Epithelial cell of proximal tubule (primary cell): ENCODE data around the gene NHSL2. TPM values are rescaled to one million over a fixed set of nuclear protein-coding genes. Genes with fewer than 3 reads are reported as not detected.

Experiments
- DNase-seq: peaks from one replicate; pipeline ENCODE4 v3.0.0-alpha.2; 2011; ENCODE audit warnings: low read depth
- H3K4me3 ChIP-seq: 2 replicates; pipeline ENCODE4 v1.5.1; 2011; ENCODE audit warnings: low read depth, mild to moderate bottlenecking, low read length
- CTCF ChIP-seq: conservative IDR thresholded peaks from 2 replicates; pipeline ENCODE4 v1.5.1; 2012; ENCODE audit warnings: low read depth, mild to moderate bottlenecking, low read length
- total RNA-seq: library from RNA; depleted of rRNA; stranded (reverse); fragments of >200 nt; gene quantifications from 2 replicates; pipeline ENCODE4 v1.2.3, GENCODE V29; 2015

Gene NHSL2
- total RNA-seq, 1 donor from 2014 or later, result 1.0 TPM

- H3K4me3 ChIP-seq, result no peak overlapping the region
- TF ChIP-seq CTCF, result no peak
- no peak for DNase-seq
Observed at GRCh38 chrX:72038016-72038415, 127.4 kb downstream of the NHSL2 start.

GRCh38 chrX:72038868-72039267 is 128.2 kb downstream of the NHSL2 start:
- H3K4me3 ChIP-seq, result no peak overlapping the region
- no peak for TF ChIP-seq CTCF
- DNase-seq, result no peak

DNA sequence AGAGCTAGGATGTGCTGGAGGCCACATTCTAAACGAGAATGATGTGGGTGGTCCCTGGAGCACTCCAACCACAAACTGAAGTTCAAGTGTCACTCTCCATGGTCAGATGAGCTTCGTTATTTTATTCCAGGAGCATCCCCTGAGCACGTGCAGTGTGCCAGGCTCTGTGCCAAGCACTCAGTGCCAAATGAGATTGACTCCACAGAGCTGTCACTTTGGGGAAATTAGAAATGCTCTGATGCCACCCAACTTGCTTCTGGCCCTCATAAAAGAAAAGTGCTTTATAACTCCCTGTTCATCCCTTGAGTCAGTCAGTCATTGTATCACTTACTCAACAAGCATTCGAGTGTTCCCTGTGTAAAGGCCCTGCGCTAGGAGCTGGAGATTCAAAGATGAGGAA is 129.9 kb downstream of the NHSL2 start:
- TF ChIP-seq CTCF, result no peak
- no peak for DNase-seq
- H3K4me3 ChIP-seq, result no peak overlapping the region

GRCh38 chrX:72041176-72041575 is 130.5 kb downstream of the NHSL2 start:
- no peak overlapping the region for H3K4me3 ChIP-seq
- no peak for TF ChIP-seq CTCF
- no peak for DNase-seq

GRCh38 chrX:72041871-72042851 is 131.5 kb downstream of the NHSL2 start:
- DNase-seq, result no peak
- H3K4me3 ChIP-seq, result no peak overlapping the region
- TF ChIP-seq CTCF, result no peak

DNA sequence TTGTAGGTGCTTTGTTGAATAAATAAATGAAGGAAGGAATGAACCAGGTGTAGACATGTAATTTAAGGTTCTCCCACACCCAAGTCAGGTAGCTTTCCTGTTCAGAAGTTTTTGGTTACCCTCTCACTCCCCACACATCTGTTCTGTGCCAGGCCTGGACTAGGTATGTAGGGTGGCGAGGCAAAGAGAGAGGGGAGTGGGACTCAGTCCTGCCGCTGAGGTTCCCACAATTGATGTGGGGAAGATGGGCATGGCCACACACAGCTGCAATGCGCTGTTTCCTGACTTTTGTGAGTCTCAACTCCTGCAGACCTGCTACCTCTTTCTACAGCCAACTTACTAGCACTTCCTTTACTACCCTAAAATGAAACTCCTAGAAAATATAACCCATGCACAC is 132.2 kb downstream of the NHSL2 start:
- H3K4me3 ChIP-seq, result no peak overlapping the region
- no peak for TF ChIP-seq CTCF
- no peak for DNase-seq

DNA sequence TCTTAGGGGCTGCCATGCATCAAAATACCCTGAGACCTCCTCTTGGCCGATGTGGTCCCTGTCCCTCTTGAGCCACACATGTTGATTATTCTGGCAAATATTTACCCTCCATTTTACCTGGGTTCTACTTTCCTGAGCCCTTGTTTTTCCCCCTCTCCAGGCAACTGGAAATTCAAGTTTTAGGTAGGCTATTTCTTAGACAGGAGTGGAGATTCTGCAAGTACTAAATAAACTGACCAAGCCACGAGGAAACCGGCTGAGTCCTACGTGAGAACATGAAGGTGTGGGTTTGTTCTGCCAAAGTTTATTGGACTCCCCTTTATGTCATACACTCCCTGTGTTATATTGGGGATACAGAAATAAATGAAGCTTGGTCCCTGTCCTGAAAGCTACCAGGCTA is 133.0 kb downstream of the NHSL2 start:
- TF ChIP-seq CTCF, result no peak
- no peak overlapping the region for H3K4me3 ChIP-seq
- no peak for DNase-seq
